ENCODE results near the gene SLC5A11. TPM values are rescaled to one million over a fixed set of nuclear protein-coding genes. Genes with fewer than 3 reads are reported as not detected.
"Not testable (repeated sequence)": the region's sequence is repeated elsewhere in the genome, so short reads cannot be mapped to it uniquely, and the experiment has no call there.

The SLC5A11 gene
- total RNA-seq: not detected
- long read RNA-seq, donor 1: 0 reads
- long read RNA-seq, donor 2: 0 reads

GRCh38 chr16:24845726-24846547 is at the start of gene SLC5A11:
TSS of gene SLC5A11 (plus strand) at chr16:24845963. CDS start at chr16:24858644, 12,681 bp downstream.
- intact Hi-C loops (cut with DNase I): no loop called here
- DNase-seq (ENCODE audit: low spot score): no peak

DNA sequence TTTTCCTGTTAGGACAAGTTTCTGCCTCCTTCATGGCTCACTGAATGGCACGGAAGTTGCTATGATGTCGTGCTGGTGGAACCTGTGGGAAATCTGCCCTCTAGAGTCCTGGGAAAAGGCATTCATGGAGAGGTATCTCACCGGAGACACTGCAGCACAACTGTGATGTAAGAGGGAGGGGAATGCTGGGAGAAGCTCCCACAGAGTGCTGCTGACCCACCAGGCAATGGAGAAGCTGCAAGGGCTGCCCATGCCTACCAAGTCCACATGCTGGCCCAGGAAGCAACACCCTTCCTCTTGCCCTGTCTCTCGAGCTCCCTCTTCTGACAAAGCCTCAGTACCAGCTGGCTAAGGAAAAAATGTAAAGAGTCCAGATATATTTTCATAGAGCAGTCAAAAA is 45.2 kb upstream of the SLC5A11 start:
- intact Hi-C loops (cut with DNase I): loop anchor here (10.0 kb wide), 1 partner anchor 236 kb away; no protein-coding TSS in a partner anchor
- no peak for DNase-seq (ENCODE audit: low spot score)

- intact Hi-C loops (cut with DNase I): loop anchor here (10.0 kb wide), 1 partner anchor 237 kb away; no protein-coding TSS in a partner anchor
- no peak for DNase-seq (ENCODE audit: low spot score)
Observed at GRCh38 chr16:24801761-24802302, 43.9 kb upstream of the SLC5A11 start.

- intact Hi-C loops (cut with DNase I): loop anchor here (10.0 kb wide), 1 partner anchor 241 kb away; no protein-coding TSS in a partner anchor
- DNase-seq (ENCODE audit: low spot score): no peak
Observed at GRCh38 chr16:24805484-24805883, 40.3 kb upstream of the SLC5A11 start.

DNA sequence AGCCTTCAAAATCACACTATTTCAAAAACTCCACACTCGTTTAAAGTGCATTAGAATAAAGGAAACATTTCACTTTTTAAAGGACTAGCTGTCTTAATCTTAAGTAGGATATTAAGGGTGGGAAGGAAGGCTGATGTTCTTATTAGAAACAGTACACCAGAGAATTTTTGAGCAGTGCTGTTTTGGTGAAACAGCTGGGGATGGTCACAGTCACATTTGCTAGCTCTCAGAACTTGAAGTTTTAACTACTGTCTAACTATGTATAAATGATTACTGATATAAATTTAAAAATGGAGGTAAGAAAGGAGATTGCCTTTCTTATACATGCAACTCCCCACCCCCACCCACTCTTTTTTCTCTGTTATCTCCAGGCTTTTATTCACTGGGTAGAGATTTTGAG is 38.5 kb upstream of the SLC5A11 start:
- intact Hi-C loops (cut with DNase I): loop anchor here (10.0 kb wide), 1 partner anchor 242 kb away; no protein-coding TSS in a partner anchor

DNA sequence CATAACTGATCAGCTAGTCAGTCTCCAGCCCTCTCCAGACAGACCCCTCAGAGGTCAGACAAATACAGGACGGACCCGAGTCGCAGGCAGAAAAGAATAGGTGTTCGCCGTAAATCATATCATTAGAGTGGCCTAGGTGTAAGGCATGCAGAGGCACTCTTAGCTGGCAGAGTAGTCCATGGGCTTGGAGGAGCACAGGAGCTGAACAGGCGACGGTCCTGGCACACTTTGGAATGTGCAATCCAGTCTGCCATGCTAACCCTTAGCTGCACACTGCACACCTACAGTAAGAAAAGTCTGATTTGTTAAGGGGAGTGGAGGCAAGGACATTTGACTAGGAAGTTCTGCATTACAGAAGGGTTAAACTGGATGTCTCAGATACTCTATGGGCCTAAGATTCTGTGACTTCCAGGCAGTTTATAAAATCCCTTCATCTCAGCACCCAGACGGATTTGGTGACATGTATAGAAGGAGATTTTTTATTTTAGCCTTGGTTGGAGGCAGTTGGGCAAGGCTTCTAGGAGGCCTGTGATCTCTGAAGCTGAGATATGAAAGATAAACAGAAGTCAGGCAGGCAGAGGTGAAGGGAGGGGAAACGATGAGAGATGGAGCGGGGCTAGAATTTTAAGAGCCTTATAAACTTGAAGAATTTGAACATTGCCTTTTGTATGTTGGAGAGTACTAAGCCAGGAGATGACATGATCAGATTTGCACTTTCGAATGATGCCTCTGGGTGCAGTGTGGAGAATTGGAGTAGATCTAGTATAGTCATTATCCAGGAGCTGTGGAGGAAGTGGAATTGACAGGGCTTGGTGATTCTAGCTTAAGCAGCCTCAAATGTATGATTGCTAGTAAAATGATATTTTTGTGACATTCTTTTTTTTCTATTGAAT is 34.6 kb upstream of the SLC5A11 start:
- intact Hi-C loops (cut with DNase I): no loop called here

More for the DNA sequence above, 38.5 kb upstream of the SLC5A11 start:
- DNase-seq (ENCODE audit: low spot score): no peak

DNA sequence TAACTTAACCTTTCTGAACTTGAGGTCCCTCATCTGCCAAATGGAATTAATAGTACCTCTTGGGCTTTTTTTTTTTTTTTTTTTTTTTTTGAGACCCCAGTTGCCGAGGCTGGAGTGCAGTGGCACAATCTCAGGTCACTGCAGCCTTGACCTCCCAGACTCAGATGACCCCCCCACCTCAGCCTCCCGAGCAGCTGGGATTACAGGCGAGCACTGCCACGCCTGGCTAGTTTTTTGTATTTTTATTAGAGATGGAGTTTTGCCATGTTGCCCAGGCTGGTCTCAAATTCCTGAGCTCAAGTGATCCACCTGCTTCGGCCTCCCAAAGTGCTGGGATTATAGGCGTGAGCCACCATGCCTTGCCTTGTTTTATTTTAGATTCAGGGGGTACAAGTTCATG is 33.0 kb upstream of the SLC5A11 start:
- intact Hi-C loops (cut with DNase I); DNase-seq (ENCODE audit: low spot score): not testable (repeated sequence)

More for the DNA sequence above, 34.6 kb upstream of the SLC5A11 start:
- DNase-seq (ENCODE audit: low spot score): no peak

GRCh38 chr16:24815021-24815420 is 30.7 kb upstream of the SLC5A11 start:
- intact Hi-C loops (cut with DNase I): no loop called here
- DNase-seq (ENCODE audit: low spot score): no peak

GRCh38 chr16:24816688-24817087 is 29.1 kb upstream of the SLC5A11 start:
- intact Hi-C loops (cut with DNase I): no loop called here
- no peak for DNase-seq (ENCODE audit: low spot score)

DNA sequence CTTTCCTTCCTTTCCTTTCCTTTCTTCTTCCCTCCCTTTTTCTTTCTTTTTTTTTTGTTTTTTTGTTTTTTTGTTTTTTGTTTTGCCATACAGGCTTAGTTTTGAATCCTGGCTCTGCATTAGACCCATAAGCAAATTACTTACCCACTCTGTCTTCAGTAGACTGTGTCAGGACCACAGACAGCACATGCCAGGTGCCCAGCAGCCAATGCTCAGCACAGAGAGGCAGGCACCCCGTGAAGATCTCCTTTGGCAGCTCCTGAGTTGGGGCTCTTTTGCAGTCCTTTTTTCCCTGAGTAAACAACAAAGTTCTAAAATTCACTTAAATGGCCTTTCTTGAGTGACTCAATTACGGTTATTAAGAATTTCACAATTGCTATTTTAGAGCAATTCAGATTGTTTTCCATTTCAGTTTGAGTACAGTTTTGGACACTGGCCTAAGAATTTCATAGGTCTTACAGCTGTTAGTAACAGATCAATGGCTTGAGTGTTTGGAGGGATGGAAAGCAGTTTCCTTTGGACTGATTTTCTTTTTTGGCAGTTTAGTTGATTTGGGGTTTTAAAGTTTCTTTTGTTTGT is 26.2 kb upstream of the SLC5A11 start:
- no peak for DNase-seq (ENCODE audit: low spot score)
- intact Hi-C loops (cut with DNase I): loop anchor here in 1 of 2 donors (10.0 kb wide), 1 partner anchor 115 kb away; no protein-coding TSS in a partner anchor

GRCh38 chr16:24820522-24820921 is 25.2 kb upstream of the SLC5A11 start:
- intact Hi-C loops (cut with DNase I): loop anchor here in 1 of 2 donors (10.0 kb wide), 1 partner anchor 114 kb away; no protein-coding TSS in a partner anchor

GRCh38 chr16:24821129-24821528 is 24.6 kb upstream of the SLC5A11 start:
- intact Hi-C loops (cut with DNase I): loop anchor here in 1 of 2 donors (10.0 kb wide), 1 partner anchor 114 kb away; no protein-coding TSS in a partner anchor
- no peak for DNase-seq (ENCODE audit: low spot score)

More at GRCh38 chr16:24820522-24820921, 25.2 kb upstream of the SLC5A11 start:
- DNase-seq (ENCODE audit: low spot score): no peak

DNA sequence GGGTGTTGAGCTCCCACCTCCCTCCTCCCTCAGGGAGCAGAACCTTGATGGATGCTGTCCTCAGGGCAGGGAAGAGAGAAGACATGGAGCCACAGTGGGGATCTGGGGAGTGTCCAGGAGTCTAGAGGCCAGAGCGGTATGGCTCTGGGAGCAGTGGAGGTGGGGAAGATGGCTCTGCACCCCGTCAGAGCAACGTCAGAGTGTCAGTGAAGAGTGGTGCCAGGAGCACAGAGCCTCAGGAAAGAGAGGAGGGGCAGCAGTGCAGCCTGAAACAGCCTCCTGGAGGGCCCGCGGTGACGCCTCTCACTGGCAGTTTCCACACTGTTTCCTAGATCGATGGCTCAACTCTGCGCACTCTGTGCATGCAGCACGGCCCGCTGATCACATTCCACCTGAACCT is 23.2 kb upstream of the SLC5A11 start:
- DNase-seq (ENCODE audit: low spot score): no peak
- intact Hi-C loops (cut with DNase I): loop anchor here in 1 of 2 donors (10.0 kb wide), 1 partner anchor 112 kb away; no protein-coding TSS in a partner anchor

DNA sequence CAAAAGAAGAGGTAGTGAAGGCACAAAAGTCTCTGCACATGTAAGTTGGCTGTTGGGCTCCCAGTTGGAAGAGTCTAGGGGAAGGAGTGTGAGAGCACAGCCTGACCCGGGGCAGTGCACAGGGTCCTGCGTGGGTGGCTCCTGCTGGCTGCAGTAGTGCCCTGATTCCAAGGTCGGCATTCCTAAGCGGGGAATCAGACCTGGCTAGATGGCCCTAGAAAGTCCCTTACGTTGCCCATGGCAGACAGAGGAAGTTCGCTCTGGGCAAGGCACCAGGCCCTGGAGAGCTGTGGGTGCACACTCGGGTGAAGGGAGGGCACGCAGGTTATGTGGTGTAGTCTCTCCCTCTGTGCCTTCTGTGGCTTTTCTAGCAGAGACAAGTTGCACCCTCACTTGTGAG is 22.8 kb upstream of the SLC5A11 start:
- DNase-seq (ENCODE audit: low spot score): no peak
- intact Hi-C loops (cut with DNase I): loop anchor here in 1 of 2 donors (10.0 kb wide), 1 partner anchor 112 kb away; no protein-coding TSS in a partner anchor

DNA sequence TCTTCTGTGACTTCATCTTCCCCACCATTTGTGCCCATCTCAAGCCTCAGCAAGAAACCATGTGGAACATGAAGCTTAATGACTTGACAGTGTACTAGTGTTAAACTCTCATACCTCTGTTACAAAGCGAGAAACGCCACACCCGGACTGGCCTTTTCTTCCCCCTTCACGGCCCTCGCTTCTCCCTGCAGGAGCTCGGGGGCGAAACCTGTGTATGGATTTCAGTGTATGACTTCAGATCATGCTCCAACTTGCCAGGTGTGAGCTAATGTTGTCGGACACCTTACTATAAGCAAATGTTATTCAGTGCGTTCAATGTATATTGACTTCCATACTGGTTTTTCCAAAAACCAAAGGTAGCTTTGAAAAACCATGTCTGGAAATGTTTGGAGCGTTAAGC is 20.1 kb upstream of the SLC5A11 start:
- DNase-seq (ENCODE audit: low spot score): no peak
- intact Hi-C loops (cut with DNase I): loop anchor here in 1 of 2 donors (10.0 kb wide), 1 partner anchor 109 kb away; no protein-coding TSS in a partner anchor

DNA sequence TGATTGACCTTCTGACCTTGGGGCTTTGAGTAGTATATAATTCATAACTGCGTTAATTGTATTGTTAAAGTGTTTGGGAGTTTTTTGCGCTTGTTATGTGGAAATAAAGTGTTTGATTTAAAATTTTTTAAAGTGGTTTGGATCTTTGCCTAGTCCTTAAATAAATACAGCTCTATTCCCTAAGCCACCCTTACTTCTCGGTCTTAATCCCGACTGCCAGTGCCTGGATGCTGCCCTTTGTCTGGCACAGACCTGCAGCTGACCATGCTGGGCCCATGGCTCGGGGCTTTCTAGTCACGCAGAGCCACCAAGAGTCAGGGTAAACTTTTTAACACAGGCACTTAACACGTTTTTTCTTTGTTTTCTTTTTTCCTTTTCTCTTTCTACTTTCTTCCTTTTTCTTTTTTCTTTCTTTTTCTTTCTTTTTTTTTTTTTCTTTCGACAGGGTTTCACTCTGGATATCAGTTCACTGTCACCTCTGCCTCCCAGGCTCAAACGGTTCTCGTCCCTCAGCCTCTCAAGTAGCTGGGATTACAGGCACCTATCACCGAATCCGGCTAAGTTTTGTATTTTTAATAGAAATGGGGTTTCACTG is 19.6 kb upstream of the SLC5A11 start:
- no peak for DNase-seq (ENCODE audit: low spot score)
- intact Hi-C loops (cut with DNase I): loop anchor here in 1 of 2 donors (10.0 kb wide), 1 partner anchor 109 kb away; no protein-coding TSS in a partner anchor

- intact Hi-C loops (cut with DNase I): loop anchor here in 1 of 2 donors (10.0 kb wide), 1 partner anchor 108 kb away; no protein-coding TSS in a partner anchor
Observed at GRCh38 chr16:24826817-24827566, 18.8 kb upstream of the SLC5A11 start.

More at GRCh38 chr16:24826817-24827566, 18.8 kb upstream of the SLC5A11 start:
- DNase-seq (ENCODE audit: low spot score): no peak
